ENCODE measurements around the gene KCNA5. TPM values are rescaled to one million over a fixed set of nuclear protein-coding genes. Genes with fewer than 3 reads are reported as not detected.

Gene KCNA5
- polyA plus RNA-seq, 1 donor from 2014 or later: 7.5 TPM

- no peak overlapping the region for H3K27ac ChIP-seq (ENCODE audit: low read length)
- H4K20me1 ChIP-seq (ENCODE audit: insufficient read depth): no peaks in the 10 kb centered on the region
- H3F3A ChIP-seq (ENCODE audit: insufficient read depth, low read length, poor library complexity, severe bottlenecking): peaks cover 4% of the 10 kb centered on the region
- H3K79me2 ChIP-seq (replicated peaks; ENCODE audit: insufficient read depth, low read length): no peaks in the 10 kb centered on the region
- no peak overlapping the region for H3K4me2 ChIP-seq (ENCODE audit: low read length)
- TF ChIP-seq EZH2 (IDR thresholded peaks at IDR 0.05; ENCODE audit: borderline replicate concordance, insufficient read depth, low read length, poor library complexity, severe bottlenecking) (no peak), CTCF (IDR thresholded peaks at IDR 0.05; ENCODE audit: poor library complexity, severe bottlenecking) (no peak), RAD21 (conservative IDR thresholded peaks at IDR 0.05) (no peak), EP300 (conservative IDR thresholded peaks at IDR 0.05; ENCODE audit: poor library complexity, severe bottlenecking) (peak; percentile 19), POLR2AphosphoS5 (IDR thresholded peaks at IDR 0.05) (no peak)
- H3K9me2 ChIP-seq (ENCODE audit: insufficient read depth, low read length): no peaks in the 10 kb centered on the region
- H3K9me3 ChIP-seq (ENCODE audit: low read length): no peaks in the 10 kb centered on the region
- H3K27me3 ChIP-seq (ENCODE audit: insufficient read depth, low read depth, low read length): no peaks in the 10 kb centered on the region
- no peak overlapping the region for H3K4me3 ChIP-seq (ENCODE audit: low read length)
- H3K9ac ChIP-seq (ENCODE audit: low read length): no peak overlapping the region
- H2AFZ ChIP-seq (ENCODE audit: low read depth, low read length): no peak overlapping the region
- no peaks in the 10 kb centered on the region for H3K36me3 ChIP-seq (ENCODE audit: insufficient read depth, low read length)
Observed at GRCh38 chr12:5064913-5065490, 21.3 kb downstream of the KCNA5 start.

GRCh38 chr12:5066251-5066650 lies 22.6 kb downstream of the KCNA5 start:
- H4K20me1 ChIP-seq (ENCODE audit: insufficient read depth): no peaks in the 10 kb centered on the region
- no peaks in the 10 kb centered on the region for H3K79me2 ChIP-seq (replicated peaks; ENCODE audit: insufficient read depth, low read length)
- no peak overlapping the region for H3K27ac ChIP-seq (ENCODE audit: low read length)
- H3K4me2 ChIP-seq (ENCODE audit: low read length): no peak overlapping the region
- TF ChIP-seq MXI1 (conservative IDR thresholded peaks at IDR 0.05; ENCODE audit: poor library complexity, severe bottlenecking) (no peak), CTCF (IDR thresholded peaks at IDR 0.05; ENCODE audit: poor library complexity, severe bottlenecking) (no peak), EP300 (conservative IDR thresholded peaks at IDR 0.05; ENCODE audit: poor library complexity, severe bottlenecking) (no peak), POLR2AphosphoS5 (IDR thresholded peaks at IDR 0.05) (no peak), EZH2 (IDR thresholded peaks at IDR 0.05; ENCODE audit: borderline replicate concordance, insufficient read depth, low read length, poor library complexity, severe bottlenecking) (no peak), TAF1 (IDR thresholded peaks at IDR 0.05; ENCODE audit: low read depth) (no peak), REST (IDR thresholded peaks at IDR 0.05; ENCODE audit: borderline replicate concordance) (no peak), SMC3 (conservative IDR thresholded peaks at IDR 0.05; ENCODE audit: poor library complexity) (no peak), RAD21 (conservative IDR thresholded peaks at IDR 0.05) (no peak)
- H3F3A ChIP-seq (ENCODE audit: insufficient read depth, low read length, poor library complexity, severe bottlenecking): no peaks in the 10 kb centered on the region
- H3K27me3 ChIP-seq (ENCODE audit: insufficient read depth, low read depth, low read length): no peaks in the 10 kb centered on the region
- no peak overlapping the region for H3K4me3 ChIP-seq (ENCODE audit: low read length)
- no peak overlapping the region for H2AFZ ChIP-seq (ENCODE audit: low read depth, low read length)
- H3K36me3 ChIP-seq (ENCODE audit: insufficient read depth, low read length): no peaks in the 10 kb centered on the region
- no peaks in the 10 kb centered on the region for H3K9me2 ChIP-seq (ENCODE audit: insufficient read depth, low read length)
- H3K9ac ChIP-seq (ENCODE audit: low read length): no peak overlapping the region
- no peaks in the 10 kb centered on the region for H3K9me3 ChIP-seq (ENCODE audit: low read length)

Data from neural cell (in vitro differentiated cells).